ENCODE measurements around the gene NSUN5. TPM values are rescaled to one million over a fixed set of nuclear protein-coding genes. Genes with fewer than 3 reads are reported as not detected.
"Not testable (repeated sequence)": the region's sequence is repeated elsewhere in the genome, so short reads cannot be mapped to it uniquely, and the experiment has no call there.

The NSUN5 gene
- polyA plus RNA-seq, 3 donors: 28.6 to 37.7 (median 31.3) TPM

GRCh38 chr7:73329861-73330581, 21.4 kb upstream of the NSUN5 start:
- H3K4me3 Mint-ChIP-seq: no peak overlapping the region
- H3K27ac ChIP-seq (ENCODE audit: low read depth in 1 of 2, low read length in 2 of 2): no peak overlapping the region
- no peaks in the 10 kb centered on the region for H3K27me3 ChIP-seq (ENCODE audit: control insufficient read depth in 2 of 2, insufficient read depth in 2 of 2, low read length in 2 of 2)
- H3K4me1 ChIP-seq (ENCODE audit: control insufficient read depth in 1 of 2, insufficient read depth in 2 of 2, low read length in 2 of 2): peaks cover 0 to under 1% of the 10 kb centered on the region in 2 donors
- intact Hi-C loops (cut with micrococcal nuclease): no loop called here
- H3K36me3 ChIP-seq (replicated peaks in 1 of 2; ENCODE audit: control insufficient read depth in 1 of 2, insufficient read depth in 2 of 2, low read length in 2 of 2): no peaks in the 10 kb centered on the region
- H3K9ac ChIP-seq (ENCODE audit: insufficient read depth, low read length, poor library complexity, severe bottlenecking): no peak overlapping the region
- no peak for DNase-seq
- no peak for TF ChIP-seq CTCF (IDR thresholded peaks at IDR 0.05)
- 36% methylated on average over 11 of the region's 11 CpGs for WGBS (ENCODE audit: insufficient coverage)
- H3K4me3 ChIP-seq (replicated peaks in 1 of 3; ENCODE audit: low read depth in 2 of 3, low read length in 3 of 3): no peak overlapping the region
- H3K27ac Mint-ChIP-seq: no peak overlapping the region
- H3K9me3 ChIP-seq (replicated peaks in 1 of 2; ENCODE audit: control insufficient read depth in 1 of 2, insufficient read depth in 1 of 2, low read length in 2 of 2): no peaks in the 10 kb centered on the region
- no peaks in the 10 kb centered on the region for H3K79me2 ChIP-seq (ENCODE audit: insufficient read depth, low read length)
- H2AFZ ChIP-seq (ENCODE audit: insufficient read depth, low read depth, low read length, poor library complexity, severe bottlenecking): no peak overlapping the region
- no peaks in the 10 kb centered on the region for H4K20me1 ChIP-seq (ENCODE audit: insufficient read depth, low read length)
- H3K27me3 Mint-ChIP-seq (ENCODE audit: low read depth in 3 of 3): peaks cover 3 to 18% (median 7%) of the 10 kb centered on the region in 3 donors
- peaks cover 2% of the 10 kb centered on the region for H3K4me1 Mint-ChIP-seq
- H3K4me2 ChIP-seq (replicated peaks; ENCODE audit: extremely low read depth, low read length, poor library complexity, severe bottlenecking): no peak overlapping the region
- no peaks in the 10 kb centered on the region for H3K36me3 Mint-ChIP-seq
- H3K9me3 Mint-ChIP-seq: peaks cover 0 to 3% (median 0%) of the 10 kb centered on the region in 7 donors

GRCh38 chr7:73328696-73329095, 20.1 kb upstream of the NSUN5 start:
- intact Hi-C loops (cut with micrococcal nuclease): no loop called here

GRCh38 chr7:73327922-73328321, 19.3 kb upstream of the NSUN5 start, which contains the start of the genes FKBP6 and TRIM50:
Gene FKBP6 (plus strand): TSS chr7:73328161. CDS start chr7:73328429, 268 bp downstream.
Gene TRIM50 (minus strand): TSS chr7:73328082. CDS start chr7:73324787, 3,295 bp downstream.
- H3K4me2 ChIP-seq (replicated peaks; ENCODE audit: extremely low read depth, low read length, poor library complexity, severe bottlenecking); H3K4me3 ChIP-seq (replicated peaks in 1 of 3; ENCODE audit: low read depth in 2 of 3, low read length in 3 of 3); H3K9me3 Mint-ChIP-seq; DNase-seq; H3K79me2 ChIP-seq (ENCODE audit: insufficient read depth, low read length); H3K9me3 ChIP-seq (replicated peaks in 1 of 2; ENCODE audit: control insufficient read depth in 1 of 2, insufficient read depth in 1 of 2, low read length in 2 of 2); H3K9ac ChIP-seq (ENCODE audit: insufficient read depth, low read length, poor library complexity, severe bottlenecking); H3K36me3 ChIP-seq (replicated peaks in 1 of 2; ENCODE audit: control insufficient read depth in 1 of 2, insufficient read depth in 2 of 2, low read length in 2 of 2); H3K36me3 Mint-ChIP-seq; H3K27ac ChIP-seq (ENCODE audit: low read depth in 1 of 2, low read length in 2 of 2); intact Hi-C loops (cut with micrococcal nuclease); H3K27me3 ChIP-seq (ENCODE audit: control insufficient read depth in 2 of 2, insufficient read depth in 2 of 2, low read length in 2 of 2); H2AFZ ChIP-seq (ENCODE audit: insufficient read depth, low read depth, low read length, poor library complexity, severe bottlenecking); H4K20me1 ChIP-seq (ENCODE audit: insufficient read depth, low read length): not testable (repeated sequence)
- Mint-ChIP-seq H3K27me3 (ENCODE audit: low read depth in 3 of 3) (peaks cover 3 to 13% (median 7%) of the 10 kb centered on the region in 3 donors), H3K4me3 (peak within 1 kb of the TSS in 1 of 2 donors; percentile 26), H3K4me1 (peaks cover 19% of the 10 kb centered on the region), H3K27ac (peak within 1 kb of the TSS in 1 of 7 donors; percentile 54)
- WGBS (ENCODE audit: insufficient coverage): 98% methylated on average over 32 of the region's 43 CpGs
- peaks cover 15 to 17% of the 10 kb centered on the region in 2 donors for H3K4me1 ChIP-seq (ENCODE audit: control insufficient read depth in 1 of 2, insufficient read depth in 2 of 2, low read length in 2 of 2)

More at GRCh38 chr7:73328696-73329095, 20.1 kb upstream of the NSUN5 start:
- Mint-ChIP-seq H3K9me3 (peaks cover 0 to 3% (median 0%) of the 10 kb centered on the region in 7 donors), H3K4me3 (no peak overlapping the region), H3K27me3 (ENCODE audit: low read depth in 3 of 3) (peaks cover 3 to 17% (median 7%) of the 10 kb centered on the region in 3 donors), H3K4me1 (peaks cover 14% of the 10 kb centered on the region), H3K36me3 (no peaks in the 10 kb centered on the region), H3K27ac (no peak overlapping the region)
- DNase-seq: no peak
- 98% methylated on average over 5 of the region's 10 CpGs for WGBS (ENCODE audit: insufficient coverage)
- H3K4me2 ChIP-seq (replicated peaks; ENCODE audit: extremely low read depth, low read length, poor library complexity, severe bottlenecking): no peak overlapping the region
- no peaks in the 10 kb centered on the region for H3K79me2 ChIP-seq (ENCODE audit: insufficient read depth, low read length)
- no peak overlapping the region for H3K9ac ChIP-seq (ENCODE audit: insufficient read depth, low read length, poor library complexity, severe bottlenecking)
- no peak overlapping the region for H2AFZ ChIP-seq (ENCODE audit: insufficient read depth, low read depth, low read length, poor library complexity, severe bottlenecking)
- no peaks in the 10 kb centered on the region for H3K27me3 ChIP-seq (ENCODE audit: control insufficient read depth in 2 of 2, insufficient read depth in 2 of 2, low read length in 2 of 2)
- H3K4me1 ChIP-seq (ENCODE audit: control insufficient read depth in 1 of 2, insufficient read depth in 2 of 2, low read length in 2 of 2): peaks cover 12 to 14% of the 10 kb centered on the region in 2 donors
- H4K20me1 ChIP-seq (ENCODE audit: insufficient read depth, low read length): no peaks in the 10 kb centered on the region
- TF ChIP-seq CTCF (IDR thresholded peaks at IDR 0.05): no peak
- H3K36me3 ChIP-seq (replicated peaks in 1 of 2; ENCODE audit: control insufficient read depth in 1 of 2, insufficient read depth in 2 of 2, low read length in 2 of 2): no peaks in the 10 kb centered on the region
- no peak overlapping the region for H3K4me3 ChIP-seq (replicated peaks in 1 of 3; ENCODE audit: low read depth in 2 of 3, low read length in 3 of 3)
- no peaks in the 10 kb centered on the region for H3K9me3 ChIP-seq (replicated peaks in 1 of 2; ENCODE audit: control insufficient read depth in 1 of 2, insufficient read depth in 1 of 2, low read length in 2 of 2)
- H3K27ac ChIP-seq (ENCODE audit: low read depth in 1 of 2, low read length in 2 of 2): no peak overlapping the region
